MCF 10A (cell line): ENCODE results near the gene ENTHD1. TPM values are rescaled to one million over a fixed set of nuclear protein-coding genes. Genes with fewer than 3 reads are reported as not detected.

Experiments used
- BruUV-seq: library from RNA; stranded (reverse); fragments of 400-500 nt; replicated peaks from 2 replicates; lab custom pipeline; 2021; lab: Mats Ljungman, UMichigan
- CTCF ChIA-PET: fragments of 300-600 bp; sonication (Branson Sonifier 250); formaldehyde crosslinking; extraction: SDS; loops from one replicate; lab custom pipeline; 2021; ENCODE audit warnings: antibody characterized with exemption, inconsistent platforms; lab: Yijun Ruan, JAX
- POLR2A ChIA-PET: fragments of 300-600, 350-650 bp; sonication (Branson Sonifier 250); formaldehyde crosslinking; extraction: SDS; loops from one replicate; lab custom pipeline; 2020; ENCODE audit warnings: antibody characterized with exemption, inconsistent platforms; lab: Yijun Ruan, JAX
- DNase-seq: peaks from one replicate; pipeline ENCODE4 v3.0.0-alpha.2; 2018; ENCODE audit not compliant: unreplicated experiment
- H3K27ac Mint-ChIP-seq: one replicate; pipeline ENCODE4 v1.8.0; 2022; ENCODE audit warnings: mild to moderate bottlenecking, low read depth, mixed read lengths; ENCODE audit not compliant: unreplicated experiment
- H3K27me3 Mint-ChIP-seq: one replicate; pipeline ENCODE4 v1.8.0; 2022; ENCODE audit warnings: mixed read lengths; ENCODE audit not compliant: insufficient read depth, unreplicated experiment
- H3K36me3 Mint-ChIP-seq: one replicate; pipeline ENCODE4 v1.8.0; 2022; ENCODE audit warnings: mild to moderate bottlenecking, moderate library complexity, mixed read lengths; ENCODE audit not compliant: insufficient read depth, unreplicated experiment
- H3K4me1 Mint-ChIP-seq: one replicate; pipeline ENCODE4 v1.8.0; 2022; ENCODE audit warnings: mixed read lengths; ENCODE audit not compliant: insufficient read depth, unreplicated experiment
- H3K4me3 Mint-ChIP-seq: one replicate; pipeline ENCODE4 v1.8.0; 2022; ENCODE audit warnings: mild to moderate bottlenecking, moderate library complexity, mixed read lengths; ENCODE audit not compliant: unreplicated experiment
- H3K9me3 Mint-ChIP-seq: one replicate; pipeline ENCODE4 v1.8.0; 2022; ENCODE audit warnings: mixed read lengths; ENCODE audit not compliant: unreplicated experiment
- CTCF ChIP-seq: fragments of 200-600 bp; IDR thresholded peaks from one replicate; pipeline ENCODE4 v1.8.0; 2022; ENCODE audit warnings: antibody characterized with exemption, mild to moderate bottlenecking; ENCODE audit not compliant: unreplicated experiment
- intact Hi-C: fragments of 100-400 bp; cut with micrococcal nuclease; formaldehyde crosslinking; loops from 2 replicates; pipeline ENCODE4 v1.14.1; 2022
- total RNA-seq: library from RNA; stranded (reverse); gene quantifications from 2 replicates; pipeline ENCODE4 v1.2.3, GENCODE V29; 2022

Gene ENTHD1
- total RNA-seq, 1 experiment from 2014 or later = not detected

- ChIA-PET CTCF (no interaction called here), POLR2A (interaction anchor here (0.6 kb wide), 1 partner anchor 154 kb away, joined by 3 read pairs; no protein-coding TSS in a partner anchor)
- Mint-ChIP-seq H3K27me3 (peaks cover 65% of the 10 kb centered on the region), H3K9me3 (no peaks in the 10 kb centered on the region), H3K4me1 (no peaks in the 10 kb centered on the region), H3K36me3 (no peaks in the 10 kb centered on the region), H3K4me3 (no peak overlapping the region), H3K27ac (no peak overlapping the region)
- DNase-seq = no peak
- intact Hi-C loops = no loop called here
- no peak for TF ChIP-seq CTCF
- no TSS peak for BruUV-seq
Observed at GRCh38 chr22:39915295-39915726, 21.8 kb upstream of the ENTHD1 start.

GRCh38 chr22:39914584-39914983 is 21.0 kb upstream of the ENTHD1 start:
- intact Hi-C loops = no loop called here
- no TSS peak for BruUV-seq
- ChIA-PET POLR2A (interaction anchor here (0.6 kb wide), 1 partner anchor 153 kb away, joined by 3 read pairs; no protein-coding TSS in a partner anchor), CTCF (no interaction called here)
- no peak overlapping the region for H3K27ac Mint-ChIP-seq
- no peaks in the 10 kb centered on the region for H3K4me1 Mint-ChIP-seq
- no peaks in the 10 kb centered on the region for H3K9me3 Mint-ChIP-seq
- no peaks in the 10 kb centered on the region for H3K36me3 Mint-ChIP-seq
- DNase-seq = no peak
- no peak overlapping the region for H3K4me3 Mint-ChIP-seq
- TF ChIP-seq CTCF = no peak
- peaks cover 65% of the 10 kb centered on the region for H3K27me3 Mint-ChIP-seq

- H3K4me3 Mint-ChIP-seq = no peak overlapping the region
- H3K4me1 Mint-ChIP-seq = no peaks in the 10 kb centered on the region
- BruUV-seq = no TSS peak
- CTCF ChIA-PET = no interaction called here
- no peak for TF ChIP-seq CTCF
- POLR2A ChIA-PET = no interaction called here
- peaks cover 68% of the 10 kb centered on the region for H3K27me3 Mint-ChIP-seq
- intact Hi-C loops = no loop called here
- no peaks in the 10 kb centered on the region for H3K9me3 Mint-ChIP-seq
- no peak overlapping the region for H3K27ac Mint-ChIP-seq
- no peaks in the 10 kb centered on the region for H3K36me3 Mint-ChIP-seq
- DNase-seq = no peak
Observed at GRCh38 chr22:39913886-39914285, 20.3 kb upstream of the ENTHD1 start.

GRCh38 chr22:39913321-39913720 is 19.8 kb upstream of the ENTHD1 start:
- intact Hi-C loops = no loop called here
- H3K4me1 Mint-ChIP-seq = no peaks in the 10 kb centered on the region
- no TSS peak for BruUV-seq

More at GRCh38 chr22:39913321-39913720, 19.8 kb upstream of the ENTHD1 start:
- Mint-ChIP-seq H3K36me3 (no peaks in the 10 kb centered on the region), H3K4me3 (no peak overlapping the region), H3K9me3 (no peaks in the 10 kb centered on the region), H3K27ac (no peak overlapping the region), H3K27me3 (peaks cover 68% of the 10 kb centered on the region)
- CTCF ChIA-PET = no interaction called here
- POLR2A ChIA-PET = no interaction called here
- DNase-seq = no peak
- TF ChIP-seq CTCF = no peak
